Heart left ventricle (tissue), 16 donors: ENCODE results near the gene XPOT. TPM values are rescaled to one million over a fixed set of nuclear protein-coding genes. Genes with fewer than 3 reads are reported as not detected.

Experiments used
- ATAC-seq, 4 donors: fragments of 200-7000 bp; cut with Tn5 transposase; one replicate each; pipeline ENCODE4 v1.9.1; 2020 to 2022; ENCODE audit warnings: moderate library complexity in 4 of 4, mild to moderate bottlenecking in 3 of 4, moderate number of reproducible peaks in 1 of 4
- DNase-seq, 5 donors: peaks; one replicate each; pipeline ENCODE4 v3.0.0-alpha.2; 2020
- H3K27ac ChIP-seq, 12 donors: fragments of 200-600 bp; sonication (generic) in 4 of 12; one replicate each; pipeline versions ENCODE4 v1.5.0 to v1.8.0; 2016 to 2022; ENCODE audit warnings: mild to moderate bottlenecking in 2 of 12
- H3K27me3 ChIP-seq, 9 donors: fragments of 200-600 bp; sonication (generic) in 2 of 9; one replicate each; pipeline versions ENCODE4 v1.5.1 to v1.8.0; 2016 to 2022; ENCODE audit warnings: mild to moderate bottlenecking in 3 of 9
- H3K36me3 ChIP-seq, 9 donors: fragments of 200-600 bp; sonication (generic) in 2 of 9; one replicate each; pipeline versions ENCODE4 v1.5.0 to v1.8.0; 2018 to 2022; ENCODE audit warnings: mild to moderate bottlenecking in 2 of 9
- H3K4me1 ChIP-seq, 12 donors: fragments of 200-600 bp; sonication (generic) in 4 of 12; one replicate each; pipeline versions ENCODE4 v1.5.0 to v1.8.0; 2016 to 2022; ENCODE audit warnings: mild to moderate bottlenecking in 3 of 12
- H3K4me3 ChIP-seq, 12 donors: fragments of 200-600 bp; sonication (generic) in 4 of 12; one replicate each; pipeline versions ENCODE4 v1.5.0 to v1.8.0; 2017 to 2022; ENCODE audit warnings: mild to moderate bottlenecking in 9 of 12, moderate library complexity in 4 of 12
- H3K9me3 ChIP-seq, 12 donors: fragments of 200-600 bp; sonication (generic) in 4 of 12; one replicate each; pipeline versions ENCODE4 v1.5.0 to v1.8.0; 2016 to 2022; ENCODE audit warnings: mild to moderate bottlenecking in 1 of 12
- POLR2A ChIP-seq, 2 donors: fragments of 450-650 bp; IDR thresholded peaks; one replicate each; pipeline ENCODE4 v1.6.1; 2017; ENCODE audit warnings: antibody characterized with exemption in 2 of 2, mild to moderate bottlenecking in 2 of 2, moderate library complexity in 2 of 2
- WGBS, 4 donors: extraction: QIAGEN DNeasy Blood & Tissue Kit in 2 of 4; methylation state at CpG; one replicate each; pipeline versions ENCODE4 v1.1.5 to v1.1.7; 2013 to 2018; 5-methylcytosine and 5-hydroxymethylcytosine counted together
- intact Hi-C, 10 donors: fragments of 100-400 bp; cut with DNase I; formaldehyde crosslinking; loops; one replicate each; pipeline versions ENCODE4 v1.11.1 to v1.14.2; 2022
- polyA plus RNA-seq, 2 donors: library from polyadenylated mRNA; stranded (reverse); fragments of 200-250 nt; gene quantifications; one replicate each; pipeline ENCODE4 v1.2.3, GENCODE V29; 2013
- total RNA-seq, 9 donors: library from RNA; depleted of rRNA in 2 of 9; stranded (reverse); fragments of >200 nt in 2 of 9; fragmentation: NEBNext Ultra II Directional in 3 of 9; extraction: Animal tissue kit (Norgen Biotek cat#: 25700) in 3 of 9; gene quantifications; one replicate each; pipeline versions ENCODE4 v1.1.0 to v1.2.4, GENCODE V29; 2016 to 2023
- TF ChIP-seq, protein P1 (sequence below), 12 donors: fragments of 200-600 bp; sonication (generic) in 4 of 12; IDR thresholded peaks; one replicate each; pipeline versions ENCODE4 v1.5.0 to v1.8.0; 2018 to 2022; ENCODE audit warnings: antibody characterized with exemption in 12 of 12, mild to moderate bottlenecking in 5 of 12
- donor health status: ischemic (EF 13 %, LVEDD 7.1; RV severe dilation, severe dysfunction).
- donor health status: healthy with polysubstance abuse.
- donor health status: DM: no; HTN: yes; CAD: no.
- donor health status: DM: no; HTN: no; CAD: no.
- donor health status: ischemic (EF 25% LVEDD 6.9; RV normal size, moderate dysfunction).
- donor health status: ischemic (EF 25% LVEDD 5.7; RV mildly dilated, moderate dysfunction).
- donor health status: healthy.
- donor health status: DM: yes; HTN: yes; CAD: no.
- donor health status: ischemic (EF 35%, LVEDD 5.7; RV mildly dilated, moderate dysfunction).
- donor health status: nonischemic (EF 11% LVEDD 7.7; RV severe dilation, severe dysfunction).
- donor health status: DM: yes; HTN: yes; CAD: no.
- donor health status: PGD.
- donor health status: ischemic (EF 29% LVEDD 5.4; RV normal size, mild dysfunction).
- donor health status: nonischemic (EF 23%, LVEDD 6.1; RV moderate dilation, normal function).

The XPOT gene
- total and polyA plus RNA-seq, 11 donors, result 6.3 to 37.6 (median 22.0) TPM

DNA sequence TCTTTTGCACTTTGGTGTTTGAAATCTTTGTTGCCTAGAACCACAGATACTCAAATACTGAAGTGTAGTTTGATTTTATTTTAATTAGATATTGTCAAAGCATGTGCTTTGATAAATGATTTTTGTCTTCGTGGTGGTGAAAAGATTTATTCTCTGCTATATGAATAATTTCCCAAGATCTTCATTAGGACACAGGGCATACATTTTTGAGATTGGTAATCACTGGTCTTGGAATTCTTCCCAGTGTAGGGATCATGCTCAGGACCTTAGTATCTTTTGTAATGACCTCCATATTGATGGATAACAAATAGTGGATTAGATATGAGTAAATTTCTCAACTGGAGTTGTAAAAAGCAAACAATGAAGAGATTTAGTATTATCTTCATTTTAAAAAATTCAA is 76.0 kb downstream of the XPOT start:
- intact Hi-C loops, result loop anchor here in 2 of 10 donors (5.0 to 10.0 kb wide), 2 partner anchors 55 to 58 kb away; no protein-coding TSS in a partner anchor
- H3K36me3 ChIP-seq, result peaks cover 0 to 90% (median 82%) of the 10 kb centered on the region in 9 donors

GRCh38 chr12:64486657-64487056 is 82.5 kb downstream of the XPOT start:
- DNase-seq (no peak), ATAC-seq (no peak)
- no peak overlapping the region for H3K27ac ChIP-seq
- H3K9me3 ChIP-seq, result no peaks in the 10 kb centered on the region
- no peaks in the 10 kb centered on the region for H3K27me3 ChIP-seq
- no peak overlapping the region for H3K4me3 ChIP-seq
- intact Hi-C loops, result loop anchor here in 1 of 10 donors (10.0 kb wide), 1 partner anchor 62 kb away; no protein-coding TSS in a partner anchor
- no peaks in the 10 kb centered on the region for H3K4me1 ChIP-seq
- TF ChIP-seq POLR2A (IDR thresholded peaks at IDR 0.05), result no peak
- TF ChIP-seq, protein P1, sequence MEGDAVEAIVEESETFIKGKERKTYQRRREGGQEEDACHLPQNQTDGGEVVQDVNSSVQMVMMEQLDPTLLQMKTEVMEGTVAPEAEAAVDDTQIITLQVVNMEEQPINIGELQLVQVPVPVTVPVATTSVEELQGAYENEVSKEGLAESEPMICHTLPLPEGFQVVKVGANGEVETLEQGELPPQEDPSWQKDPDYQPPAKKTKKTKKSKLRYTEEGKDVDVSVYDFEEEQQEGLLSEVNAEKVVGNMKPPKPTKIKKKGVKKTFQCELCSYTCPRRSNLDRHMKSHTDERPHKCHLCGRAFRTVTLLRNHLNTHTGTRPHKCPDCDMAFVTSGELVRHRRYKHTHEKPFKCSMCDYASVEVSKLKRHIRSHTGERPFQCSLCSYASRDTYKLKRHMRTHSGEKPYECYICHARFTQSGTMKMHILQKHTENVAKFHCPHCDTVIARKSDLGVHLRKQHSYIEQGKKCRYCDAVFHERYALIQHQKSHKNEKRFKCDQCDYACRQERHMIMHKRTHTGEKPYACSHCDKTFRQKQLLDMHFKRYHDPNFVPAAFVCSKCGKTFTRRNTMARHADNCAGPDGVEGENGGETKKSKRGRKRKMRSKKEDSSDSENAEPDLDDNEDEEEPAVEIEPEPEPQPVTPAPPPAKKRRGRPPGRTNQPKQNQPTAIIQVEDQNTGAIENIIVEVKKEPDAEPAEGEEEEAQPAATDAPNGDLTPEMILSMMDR (IDR thresholded peaks at IDR 0.05), result no peak
- H3K36me3 ChIP-seq, result peaks cover 0 to 100% (median 91%) of the 10 kb centered on the region in 9 donors
- 96 to 99% (median 98%) methylated on average over 3 of the region's 3 CpGs for WGBS, 4 donors

More for the DNA sequence above, 76.0 kb downstream of the XPOT start:
- no peak for DNase-seq
- Histone ChIP-seq H3K9me3 (peaks cover 0 to 20% (median 5%) of the 10 kb centered on the region in 12 donors), H3K4me1 (peaks cover 0 to 4% (median 0%) of the 10 kb centered on the region in 12 donors), H3K4me3 (no peak overlapping the region), H3K27me3 (no peaks in the 10 kb centered on the region), H3K27ac (no peak overlapping the region)
- 90 to 96% (median 95%) methylated on average over 1 of the region's 1 CpG for WGBS, 4 donors
- TF ChIP-seq POLR2A (IDR thresholded peaks at IDR 0.05), result no peak
- TF ChIP-seq, protein P1 (IDR thresholded peaks at IDR 0.05), result no peak
- no peak for ATAC-seq

DNA sequence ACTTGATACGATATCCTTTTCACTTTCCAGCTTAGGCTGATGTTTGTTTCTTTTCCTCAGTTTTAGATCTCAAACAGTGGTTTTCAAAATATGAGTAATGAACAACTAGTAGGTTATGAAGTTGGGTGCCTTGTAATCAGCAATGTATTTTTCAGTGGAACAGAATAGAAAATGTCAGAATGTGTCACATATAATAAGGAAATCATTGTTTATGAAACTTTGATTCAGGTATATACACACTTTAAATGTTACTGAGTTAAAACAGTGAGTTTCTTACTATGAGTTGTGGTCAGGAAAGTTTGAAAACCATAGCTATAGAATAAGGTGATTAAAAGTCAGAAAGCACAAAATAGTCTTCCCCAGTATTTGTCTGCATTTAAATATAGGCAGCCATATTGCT is 87.5 kb downstream of the XPOT start:
- 92 to 96% (median 93%) methylated on average over 1 of the region's 1 CpG for WGBS, 4 donors
- intact Hi-C loops, result loop anchor here in 2 of 10 donors (5.0 to 10.0 kb wide), 2 partner anchors 67 to 69 kb away; no protein-coding TSS in a partner anchor
- Histone ChIP-seq H3K27ac (no peak overlapping the region), H3K36me3 (peaks cover 0 to 100% (median 96%) of the 10 kb centered on the region in 9 donors), H3K4me1 (peaks cover 0 to 6% (median 0%) of the 10 kb centered on the region in 12 donors), H3K4me3 (no peak overlapping the region), H3K9me3 (no peaks in the 10 kb centered on the region), H3K27me3 (no peaks in the 10 kb centered on the region)
- DNase-seq, result no peak
- TF ChIP-seq, protein P1 (IDR thresholded peaks at IDR 0.05), result no peak
- no peak for TF ChIP-seq POLR2A (IDR thresholded peaks at IDR 0.05)
- ATAC-seq, result no peak

DNA sequence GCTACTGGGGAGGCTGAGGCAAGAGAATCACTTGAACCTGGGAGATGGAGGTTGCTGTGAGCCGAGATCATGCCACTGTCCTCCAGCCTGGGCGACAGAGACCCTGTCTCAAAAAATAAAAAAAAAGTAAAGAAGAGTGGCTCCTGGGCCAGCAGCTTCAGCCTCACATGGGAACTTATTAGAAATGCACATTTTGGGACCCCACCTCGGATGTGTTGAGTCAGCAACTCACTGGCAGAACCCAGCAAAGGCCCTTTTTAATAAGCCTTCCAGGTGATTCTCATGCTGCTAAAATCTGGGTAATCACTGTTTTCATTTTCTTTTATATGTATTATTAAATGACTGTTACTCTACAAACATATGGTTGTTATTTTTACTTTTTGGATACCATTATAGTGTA is 89.3 kb downstream of the XPOT start:
- WGBS, 4 donors, result 95 to 99% (median 97%) methylated on average over 3 of the region's 3 CpGs

More for the DNA sequence above, 89.3 kb downstream of the XPOT start:
- Histone ChIP-seq H3K27me3 (no peaks in the 10 kb centered on the region), H3K9me3 (no peaks in the 10 kb centered on the region), H3K4me1 (peaks cover 0 to 6% (median 0%) of the 10 kb centered on the region in 12 donors), H3K4me3 (no peak overlapping the region), H3K27ac (no peak overlapping the region), H3K36me3 (peaks cover 0 to 100% (median 96%) of the 10 kb centered on the region in 9 donors)
- intact Hi-C loops, result loop anchor here in 2 of 10 donors (5.0 to 10.0 kb wide), 2 partner anchors 69 to 71 kb away; no protein-coding TSS in a partner anchor
- DNase-seq (no peak), ATAC-seq (no peak)
- TF ChIP-seq POLR2A (IDR thresholded peaks at IDR 0.05), result no peak
- TF ChIP-seq, protein P1 (IDR thresholded peaks at IDR 0.05), result no peak
